Measurements from ENCODE around the gene VASN. TPM values are rescaled to one million over a fixed set of nuclear protein-coding genes. Genes with fewer than 3 reads are reported as not detected.
"Not testable (repeated sequence)": the region's sequence is repeated elsewhere in the genome, so short reads cannot be mapped to it uniquely, and the experiment has no call there.

VASN gene
- total RNA-seq, 2 experiments from 2014 or later = not detected

DNA sequence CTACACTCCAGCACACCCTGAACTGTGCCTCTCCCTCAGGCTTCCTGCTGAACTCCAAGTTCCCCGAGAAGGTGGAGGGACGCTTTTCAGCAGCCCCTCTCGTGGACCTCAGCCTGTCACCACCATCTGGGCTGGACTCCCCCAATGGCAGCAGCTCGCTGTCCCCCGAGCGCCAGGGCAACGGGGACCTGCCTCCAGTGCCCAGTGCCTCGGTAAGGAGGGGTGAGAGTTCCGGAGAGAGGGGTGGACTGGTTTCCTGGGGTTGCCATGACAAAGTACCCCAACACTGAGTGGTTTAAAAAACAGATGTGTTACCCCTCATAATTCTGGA is 38.4 kb upstream of the VASN start:
- TF ChIP-seq, protein P1, sequence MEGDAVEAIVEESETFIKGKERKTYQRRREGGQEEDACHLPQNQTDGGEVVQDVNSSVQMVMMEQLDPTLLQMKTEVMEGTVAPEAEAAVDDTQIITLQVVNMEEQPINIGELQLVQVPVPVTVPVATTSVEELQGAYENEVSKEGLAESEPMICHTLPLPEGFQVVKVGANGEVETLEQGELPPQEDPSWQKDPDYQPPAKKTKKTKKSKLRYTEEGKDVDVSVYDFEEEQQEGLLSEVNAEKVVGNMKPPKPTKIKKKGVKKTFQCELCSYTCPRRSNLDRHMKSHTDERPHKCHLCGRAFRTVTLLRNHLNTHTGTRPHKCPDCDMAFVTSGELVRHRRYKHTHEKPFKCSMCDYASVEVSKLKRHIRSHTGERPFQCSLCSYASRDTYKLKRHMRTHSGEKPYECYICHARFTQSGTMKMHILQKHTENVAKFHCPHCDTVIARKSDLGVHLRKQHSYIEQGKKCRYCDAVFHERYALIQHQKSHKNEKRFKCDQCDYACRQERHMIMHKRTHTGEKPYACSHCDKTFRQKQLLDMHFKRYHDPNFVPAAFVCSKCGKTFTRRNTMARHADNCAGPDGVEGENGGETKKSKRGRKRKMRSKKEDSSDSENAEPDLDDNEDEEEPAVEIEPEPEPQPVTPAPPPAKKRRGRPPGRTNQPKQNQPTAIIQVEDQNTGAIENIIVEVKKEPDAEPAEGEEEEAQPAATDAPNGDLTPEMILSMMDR (IDR thresholded peaks at IDR 0.05) = no peak

DNA sequence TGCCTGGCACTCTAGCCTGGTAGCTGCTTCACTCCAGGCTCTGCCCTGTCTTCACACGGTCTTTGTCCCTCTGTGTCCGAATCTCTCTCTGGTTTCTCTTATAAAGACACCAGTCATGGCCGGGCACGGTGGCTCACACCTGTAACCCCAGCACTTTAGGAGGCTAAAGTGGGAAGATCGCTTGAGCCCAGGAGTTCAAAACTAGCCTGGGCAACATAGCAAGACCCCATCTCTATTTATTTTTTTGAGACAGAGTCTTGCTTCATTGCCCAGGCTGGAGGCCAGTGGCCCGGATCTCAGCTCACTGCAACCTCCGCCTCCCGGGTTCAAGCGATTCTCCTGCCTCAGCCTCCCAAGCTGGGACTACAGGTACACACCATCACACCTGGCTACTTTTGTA is 37.9 kb upstream of the VASN start:
- POLR2A ChIA-PET, H3K27ac Mint-ChIP-seq, H3K9me3 Mint-ChIP-seq: not testable (repeated sequence)

More for the DNA sequence above, 38.4 kb upstream of the VASN start:
- H3K36me3 Mint-ChIP-seq (ENCODE audit: low read depth) = no peaks in the 10 kb centered on the region
- intact Hi-C loops (cut with micrococcal nuclease) = no loop called here
- no peak overlapping the region for H3K4me3 Mint-ChIP-seq
- no peak overlapping the region for H3K27ac Mint-ChIP-seq
- no peaks in the 10 kb centered on the region for H3K27me3 Mint-ChIP-seq
- ChIA-PET CTCF (interaction anchor here (1.3 to 6.6 kb wide), 3 partner anchors 45 to 70 kb away, joined by 3 to 54 read pairs (median 6); no protein-coding TSS in a partner anchor), POLR2A (interaction anchor here (1.3 to 1.7 kb wide), 2 partner anchors 23 to 27 kb away, joined by 5 to 6 read pairs; no protein-coding TSS in a partner anchor)
- H3K9me3 Mint-ChIP-seq = no peaks in the 10 kb centered on the region
- H3K4me1 Mint-ChIP-seq (ENCODE audit: low read depth) = peaks cover 3% of the 10 kb centered on the region
- DNase-seq = no peak
- no peak for ATAC-seq

GRCh38 chr16:4334724-4335495 is 36.7 kb upstream of the VASN start:
- CTCF ChIA-PET = interaction anchor here (1.2 to 2.0 kb wide), 3 partner anchors 12 to 81 kb away, joined by 4 to 6 read pairs (median 4); no protein-coding TSS in a partner anchor
- DNase-seq (no peak), ATAC-seq (no peak)
- H3K27me3 Mint-ChIP-seq = no peaks in the 10 kb centered on the region
- no peaks in the 10 kb centered on the region for H3K36me3 Mint-ChIP-seq (ENCODE audit: low read depth)
- intact Hi-C loops (cut with micrococcal nuclease) = no loop called here
- H3K27ac Mint-ChIP-seq = no peak overlapping the region
- H3K9me3 Mint-ChIP-seq = no peaks in the 10 kb centered on the region
- no peak overlapping the region for H3K4me3 Mint-ChIP-seq
- POLR2A ChIA-PET = interaction anchor here (1.4 kb wide), 2 partner anchors 15 to 20 kb away, joined by 3 to 5 read pairs; no protein-coding TSS in a partner anchor
- TF ChIP-seq, protein P1 (IDR thresholded peaks at IDR 0.05) = no peak
- no peaks in the 10 kb centered on the region for H3K4me1 Mint-ChIP-seq (ENCODE audit: low read depth)

More for the DNA sequence above, 37.9 kb upstream of the VASN start:
- CTCF ChIA-PET = interaction anchor here (2.4 kb wide), 1 partner anchor 69 kb away, joined by 6 read pairs; no protein-coding TSS in a partner anchor
- ATAC-seq; H3K27me3 Mint-ChIP-seq; DNase-seq; H3K36me3 Mint-ChIP-seq (ENCODE audit: low read depth); intact Hi-C loops (cut with micrococcal nuclease); H3K4me1 Mint-ChIP-seq (ENCODE audit: low read depth); H3K4me3 Mint-ChIP-seq: not testable (repeated sequence)

- Mint-ChIP-seq H3K27me3 (no peaks in the 10 kb centered on the region), H3K4me3 (no peak overlapping the region), H3K4me1 (ENCODE audit: low read depth) (no peaks in the 10 kb centered on the region), H3K27ac (no peak overlapping the region), H3K36me3 (ENCODE audit: low read depth) (no peaks in the 10 kb centered on the region), H3K9me3 (no peaks in the 10 kb centered on the region)
- no peak for DNase-seq
- intact Hi-C loops (cut with micrococcal nuclease) = no loop called here
- TF ChIP-seq, protein P1 (IDR thresholded peaks at IDR 0.05) = no peak
- ATAC-seq = no peak
- POLR2A ChIA-PET = interaction anchor here (1.2 to 1.4 kb wide), 2 partner anchors 9 to 63 kb away, joined by 3 to 4 read pairs; no protein-coding TSS in a partner anchor
- CTCF ChIA-PET = interaction anchor here (1.1 kb wide), 1 partner anchor 83 kb away, joined by 3 read pairs; no protein-coding TSS in a partner anchor
Measured at GRCh38 chr16:4336701-4337539, 34.7 kb upstream of the VASN start.

- intact Hi-C loops (cut with micrococcal nuclease) = no loop called here
- Mint-ChIP-seq H3K27me3 (no peaks in the 10 kb centered on the region), H3K9me3 (no peaks in the 10 kb centered on the region), H3K4me3 (no peak overlapping the region), H3K4me1 (ENCODE audit: low read depth) (no peaks in the 10 kb centered on the region), H3K36me3 (ENCODE audit: low read depth) (no peaks in the 10 kb centered on the region), H3K27ac (no peak overlapping the region)
- no peak for ATAC-seq
- ChIA-PET POLR2A (interaction anchor here (1.2 kb wide), 1 partner anchor 10 kb away, joined by 4 read pairs; no protein-coding TSS in a partner anchor), CTCF (interaction anchor here (1.1 kb wide), 1 partner anchor 84 kb away, joined by 3 read pairs; no protein-coding TSS in a partner anchor)
- DNase-seq = no peak
- TF ChIP-seq, protein P1 (IDR thresholded peaks at IDR 0.05) = no peak
Measured at GRCh38 chr16:4337540-4338088, 34.0 kb upstream of the VASN start.

All from activated CD8-positive, alpha-beta T cell treated with anti-CD3 and anti-CD28 coated beads for 36 hours (primary cell).